C4-2B (cell line): ENCODE measurements around the gene LRP1B.
A peak's percentile ranks its signal among the peaks of the same experiment; 100 is the strongest.
"Not testable (repeated sequence)": the region's sequence is repeated elsewhere in the genome, so short reads cannot be mapped to it uniquely, and the experiment has no call there.

Experiments
- H3K27ac ChIP-seq: fragments of 450-650 bp; 2 replicates; pipeline ENCODE4 v1.5.1; 2017
- ZFX ChIP-seq: fragments of 450-650 bp; IDR thresholded peaks from 2 replicates; pipeline ENCODE4 v1.6.1; 2017
- TF ChIP-seq, protein P1 (sequence below): fragments of 450-650 bp; conservative IDR thresholded peaks from 2 replicates; pipeline ENCODE4 v1.5.1; 2017; ENCODE audit warnings: mild to moderate bottlenecking

The LRP1B gene

GRCh38 chr2:142112757-142113221 lies 18.0 kb downstream of the LRP1B start:
- TF ChIP-seq ZFX: no peak
- TF ChIP-seq, protein P1, sequence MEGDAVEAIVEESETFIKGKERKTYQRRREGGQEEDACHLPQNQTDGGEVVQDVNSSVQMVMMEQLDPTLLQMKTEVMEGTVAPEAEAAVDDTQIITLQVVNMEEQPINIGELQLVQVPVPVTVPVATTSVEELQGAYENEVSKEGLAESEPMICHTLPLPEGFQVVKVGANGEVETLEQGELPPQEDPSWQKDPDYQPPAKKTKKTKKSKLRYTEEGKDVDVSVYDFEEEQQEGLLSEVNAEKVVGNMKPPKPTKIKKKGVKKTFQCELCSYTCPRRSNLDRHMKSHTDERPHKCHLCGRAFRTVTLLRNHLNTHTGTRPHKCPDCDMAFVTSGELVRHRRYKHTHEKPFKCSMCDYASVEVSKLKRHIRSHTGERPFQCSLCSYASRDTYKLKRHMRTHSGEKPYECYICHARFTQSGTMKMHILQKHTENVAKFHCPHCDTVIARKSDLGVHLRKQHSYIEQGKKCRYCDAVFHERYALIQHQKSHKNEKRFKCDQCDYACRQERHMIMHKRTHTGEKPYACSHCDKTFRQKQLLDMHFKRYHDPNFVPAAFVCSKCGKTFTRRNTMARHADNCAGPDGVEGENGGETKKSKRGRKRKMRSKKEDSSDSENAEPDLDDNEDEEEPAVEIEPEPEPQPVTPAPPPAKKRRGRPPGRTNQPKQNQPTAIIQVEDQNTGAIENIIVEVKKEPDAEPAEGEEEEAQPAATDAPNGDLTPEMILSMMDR: peak; percentile 20
- H3K27ac ChIP-seq: no peak overlapping the region

DNA sequence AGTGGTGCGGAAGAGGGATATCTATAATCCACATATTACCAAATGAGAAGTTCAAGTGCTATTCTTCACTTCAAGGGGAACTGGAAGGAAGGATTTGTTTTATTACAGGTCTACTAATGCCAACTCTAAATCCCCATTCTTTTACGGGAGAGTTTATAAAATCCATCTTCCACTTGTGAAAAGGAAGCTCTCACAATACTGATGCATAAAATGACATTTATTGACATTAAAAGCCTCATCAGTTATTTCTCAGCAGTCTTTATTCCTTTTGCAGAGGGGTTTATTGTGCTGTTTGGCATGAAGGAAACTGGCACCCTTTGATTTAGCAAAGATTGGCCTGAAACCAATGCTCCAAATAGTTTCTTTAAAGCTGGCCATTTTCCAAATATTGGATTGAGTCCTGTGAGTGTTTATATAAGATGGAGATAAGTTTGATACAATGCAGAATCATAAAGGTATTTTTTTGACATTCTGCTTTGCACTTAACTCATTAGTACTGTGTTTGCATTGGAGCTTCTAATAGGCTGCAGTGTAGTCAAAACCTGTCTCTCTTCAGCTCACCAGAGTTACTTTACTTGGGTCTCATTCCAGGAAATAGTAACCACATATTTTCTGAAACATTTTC lies 26.6 kb downstream of the LRP1B start:
- no peak overlapping the region for H3K27ac ChIP-seq
- no peak for TF ChIP-seq ZFX
- TF ChIP-seq, protein P1: no peak

- TF ChIP-seq, protein P1: no peak
- TF ChIP-seq ZFX: no peak
- H3K27ac ChIP-seq: no peak overlapping the region
These were observed 29.8 kb downstream of the LRP1B start for GRCh38 chr2:142100970-142101369.

GRCh38 chr2:142100139-142100873 lies 30.5 kb downstream of the LRP1B start:
- TF ChIP-seq, protein P1: no peak
- no peak overlapping the region for H3K27ac ChIP-seq

DNA sequence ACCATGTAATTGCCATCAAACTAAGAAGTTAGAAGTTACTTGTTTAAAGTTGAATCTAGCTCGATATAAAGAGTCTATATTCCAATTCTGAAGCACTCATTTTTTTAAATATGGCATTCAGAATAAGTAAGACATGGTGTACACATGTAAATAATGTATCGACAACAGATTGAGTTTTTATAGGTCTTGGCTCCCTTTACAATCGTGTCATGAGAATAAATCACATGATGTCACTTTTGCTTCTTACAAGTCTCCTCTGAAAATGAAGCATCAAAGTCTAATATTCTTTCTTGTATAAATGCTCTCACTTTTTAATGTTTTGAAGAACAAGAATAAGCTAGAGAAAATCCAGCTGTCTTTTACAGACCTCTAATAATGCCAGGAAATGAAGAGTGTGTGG lies 33.1 kb downstream of the LRP1B start:
- H3K27ac ChIP-seq: no peak overlapping the region
- no peak for TF ChIP-seq ZFX
- TF ChIP-seq, protein P1: no peak

GRCh38 chr2:142095647-142096046 lies 35.2 kb downstream of the LRP1B start:
- no peak for TF ChIP-seq ZFX
- H3K27ac ChIP-seq: no peak overlapping the region

DNA sequence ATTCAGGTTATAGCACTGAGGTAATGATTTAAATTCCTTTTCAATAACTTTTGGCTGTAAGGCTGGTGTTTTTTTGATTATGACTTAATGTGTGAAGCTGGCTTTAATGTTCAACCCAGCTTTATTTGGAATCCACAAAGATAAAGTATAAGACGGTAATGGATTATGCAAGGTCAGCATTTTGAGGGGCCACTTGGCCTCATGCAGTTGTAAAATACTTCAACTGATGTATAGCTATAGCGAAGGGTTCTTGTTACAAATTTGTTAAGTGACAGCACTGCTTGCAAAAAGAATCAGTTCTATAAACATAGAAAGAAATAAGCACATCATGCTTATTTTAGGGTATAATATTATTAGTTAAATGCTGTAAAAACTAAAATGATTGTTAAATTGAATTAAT lies 36.6 kb downstream of the LRP1B start:
- no peak for TF ChIP-seq ZFX
- TF ChIP-seq, protein P1: no peak
- no peak overlapping the region for H3K27ac ChIP-seq

DNA sequence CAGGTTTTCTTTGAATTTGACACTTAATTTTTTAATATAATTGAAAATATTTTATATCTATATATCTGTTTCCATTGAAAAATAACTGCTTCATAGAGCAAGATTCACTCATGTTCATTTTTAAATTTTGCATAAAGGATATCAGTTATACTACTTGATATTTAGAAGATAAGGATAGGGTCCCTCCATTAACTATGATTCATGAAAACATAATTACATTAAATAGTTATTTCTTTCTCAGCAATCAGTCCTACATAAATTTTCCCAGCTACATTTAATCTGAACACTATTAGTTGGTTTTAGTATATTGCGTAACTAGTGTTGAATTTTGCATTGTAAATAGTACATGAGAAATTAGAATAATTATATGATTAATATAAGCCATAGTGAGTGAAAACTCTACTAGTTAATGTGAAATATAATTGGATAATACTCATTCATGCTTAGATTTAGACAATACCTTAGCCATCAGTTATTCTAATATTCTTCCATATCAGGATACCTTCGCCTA lies 42.7 kb downstream of the LRP1B start:
- no peak for TF ChIP-seq ZFX
- TF ChIP-seq, protein P1: no peak
- H3K27ac ChIP-seq: no peak overlapping the region

DNA sequence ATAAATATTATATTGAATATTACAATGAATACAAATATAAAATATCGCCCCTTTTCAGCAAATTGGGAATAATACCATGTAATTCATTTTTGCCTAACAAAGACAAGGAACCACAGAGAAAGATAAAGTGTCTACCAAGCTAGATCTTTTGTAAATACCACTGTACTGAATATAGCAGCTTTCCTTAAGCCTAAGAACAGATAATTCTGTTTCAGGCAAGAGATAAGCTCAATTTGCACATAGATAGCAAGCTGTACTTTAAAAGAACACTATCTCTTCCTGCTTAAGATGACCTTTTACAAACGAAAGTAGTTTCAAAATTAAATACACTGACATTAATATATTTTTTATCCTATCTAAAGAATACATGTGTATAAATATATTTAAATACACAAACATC lies 43.2 kb downstream of the LRP1B start:
- not testable (repeated sequence) for H3K27ac ChIP-seq
